Measurements from ENCODE around the gene CNTN2. TPM values are rescaled to one million over a fixed set of nuclear protein-coding genes. Genes with fewer than 3 reads are reported as not detected.

CNTN2 gene
- polyA plus RNA-seq, 1 donor from 2014 or later = 3.2 TPM

- Histone ChIP-seq H3K9me3 (ENCODE audit: low read length) (no peaks in the 10 kb centered on the region), H3K9me2 (ENCODE audit: insufficient read depth, low read length) (no peaks in the 10 kb centered on the region), H3F3A (ENCODE audit: insufficient read depth, low read length, poor library complexity, severe bottlenecking) (no peaks in the 10 kb centered on the region), H3K27ac (ENCODE audit: low read length) (no peak overlapping the region), H3K9ac (ENCODE audit: low read length) (no peak overlapping the region), H2AFZ (ENCODE audit: low read depth, low read length) (no peak overlapping the region), H3K4me2 (ENCODE audit: low read length) (no peak overlapping the region), H3K79me2 (replicated peaks; ENCODE audit: insufficient read depth, low read length) (no peaks in the 10 kb centered on the region), H3K27me3 (ENCODE audit: insufficient read depth, low read depth, low read length) (no peaks in the 10 kb centered on the region), H4K20me1 (ENCODE audit: insufficient read depth) (no peaks in the 10 kb centered on the region), H3K36me3 (ENCODE audit: insufficient read depth, low read length) (peaks cover 4% of the 10 kb centered on the region), H3K4me3 (ENCODE audit: low read length) (no peak overlapping the region)
- TF ChIP-seq CTCF (IDR thresholded peaks at IDR 0.05; ENCODE audit: poor library complexity, severe bottlenecking) (no peak), EP300 (conservative IDR thresholded peaks at IDR 0.05; ENCODE audit: poor library complexity, severe bottlenecking) (no peak), SMC3 (conservative IDR thresholded peaks at IDR 0.05; ENCODE audit: poor library complexity) (no peak)
Observed at GRCh38 chr1:205009670-205010069, 33.3 kb upstream of the CNTN2 start.

- TF ChIP-seq EP300 (conservative IDR thresholded peaks at IDR 0.05; ENCODE audit: poor library complexity, severe bottlenecking) = no peak
- no peak for TF ChIP-seq REST (IDR thresholded peaks at IDR 0.05; ENCODE audit: borderline replicate concordance)
- TF ChIP-seq CTCF (IDR thresholded peaks at IDR 0.05; ENCODE audit: poor library complexity, severe bottlenecking) = no peak
- no peak for TF ChIP-seq TAF1 (IDR thresholded peaks at IDR 0.05; ENCODE audit: low read depth)
- TF ChIP-seq RAD21 (conservative IDR thresholded peaks at IDR 0.05) = no peak
- TF ChIP-seq POLR2AphosphoS5 (IDR thresholded peaks at IDR 0.05) = no peak
- TF ChIP-seq MXI1 (conservative IDR thresholded peaks at IDR 0.05; ENCODE audit: poor library complexity, severe bottlenecking) = no peak
- no peak for TF ChIP-seq EZH2 (IDR thresholded peaks at IDR 0.05; ENCODE audit: borderline replicate concordance, insufficient read depth, low read length, poor library complexity, severe bottlenecking)
- TF ChIP-seq SMC3 (conservative IDR thresholded peaks at IDR 0.05; ENCODE audit: poor library complexity) = no peak
- Histone ChIP-seq H3K9ac (ENCODE audit: low read length) (no peak overlapping the region), H4K20me1 (ENCODE audit: insufficient read depth) (no peaks in the 10 kb centered on the region), H3F3A (ENCODE audit: insufficient read depth, low read length, poor library complexity, severe bottlenecking) (no peaks in the 10 kb centered on the region), H3K36me3 (ENCODE audit: insufficient read depth, low read length) (peaks cover 4% of the 10 kb centered on the region), H3K79me2 (replicated peaks; ENCODE audit: insufficient read depth, low read length) (no peaks in the 10 kb centered on the region), H3K9me3 (ENCODE audit: low read length) (no peaks in the 10 kb centered on the region), H3K27ac (ENCODE audit: low read length) (no peak overlapping the region), H3K4me2 (ENCODE audit: low read length) (no peak overlapping the region), H3K27me3 (ENCODE audit: insufficient read depth, low read depth, low read length) (no peaks in the 10 kb centered on the region), H2AFZ (ENCODE audit: low read depth, low read length) (no peak overlapping the region), H3K9me2 (ENCODE audit: insufficient read depth, low read length) (no peaks in the 10 kb centered on the region), H3K4me3 (ENCODE audit: low read length) (no peak overlapping the region)
Observed at GRCh38 chr1:205012391-205013140, 30.4 kb upstream of the CNTN2 start.

Data from neural cell (in vitro differentiated cells).